NCI-H128 (cell line): ENCODE measurements around the gene JPH4.

ENCODE experiments used
- DNase-seq: peaks from one replicate; lab custom pipeline; 2025; ENCODE audit not compliant: unreplicated experiment; lab: John Stamatoyannopoulos, UW

The JPH4 gene

GRCh38 chr14:23531391-23531790 is 47.2 kb downstream of the JPH4 start:
- no peak for DNase-seq

GRCh38 chr14:23530375-23531055 is 48.1 kb downstream of the JPH4 start:
- no peak for DNase-seq

- no peak for DNase-seq
Observed at GRCh38 chr14:23529016-23529415, 49.6 kb downstream of the JPH4 start.

- no peak for DNase-seq
Observed at GRCh38 chr14:23528555-23528954, 50.0 kb downstream of the JPH4 start.

- DNase-seq = no peak
Observed at GRCh38 chr14:23525611-23526010, 53.0 kb downstream of the JPH4 start.

GRCh38 chr14:23524954-23525353 is 53.6 kb downstream of the JPH4 start:
- no peak for DNase-seq

GRCh38 chr14:23523229-23524016 is 55.2 kb downstream of the JPH4 start:
- DNase-seq = no peak

- no peak for DNase-seq
Observed at GRCh38 chr14:23522643-23523198, 55.9 kb downstream of the JPH4 start.

GRCh38 chr14:23521785-23522640 is 56.6 kb downstream of the JPH4 start:
- no peak for DNase-seq

- no peak for DNase-seq
Observed at GRCh38 chr14:23520899-23521533, 57.6 kb downstream of the JPH4 start.

GRCh38 chr14:23518709-23519108 is 59.9 kb downstream of the JPH4 start:
- no peak for DNase-seq
